Endothelial cell (in vitro differentiated cells): ENCODE data around the gene C20orf173. TPM values are rescaled to one million over a fixed set of nuclear protein-coding genes. Genes with fewer than 3 reads are reported as not detected.

ENCODE experiments used
- DNase-seq: peaks from one replicate; pipeline ENCODE4 v3.0.0; 2021; ENCODE audit warnings: low spot score
- H3K27ac Mint-ChIP-seq: one replicate; pipeline ENCODE4 v1.8.0; 2021; ENCODE audit warnings: mixed read lengths, inconsistent platforms; ENCODE audit not compliant: unreplicated experiment
- H3K27me3 Mint-ChIP-seq: one replicate; pipeline ENCODE4 v1.8.0; 2021; ENCODE audit warnings: mild to moderate bottlenecking, moderate library complexity, mixed read lengths, inconsistent platforms; ENCODE audit not compliant: unreplicated experiment
- H3K36me3 Mint-ChIP-seq: one replicate; pipeline ENCODE4 v1.8.0; 2021; ENCODE audit warnings: mild to moderate bottlenecking, low read depth, mixed read lengths, inconsistent platforms; ENCODE audit not compliant: unreplicated experiment
- H3K4me1 Mint-ChIP-seq: one replicate; pipeline ENCODE4 v1.8.0; 2021; ENCODE audit warnings: mild to moderate bottlenecking, mixed read lengths, inconsistent platforms; ENCODE audit not compliant: unreplicated experiment
- H3K4me3 Mint-ChIP-seq: one replicate; pipeline ENCODE4 v1.8.0; 2021; ENCODE audit warnings: mild to moderate bottlenecking, mixed read lengths, inconsistent platforms; ENCODE audit not compliant: unreplicated experiment
- H3K9me3 Mint-ChIP-seq: one replicate; pipeline ENCODE4 v1.8.0; 2021; ENCODE audit warnings: mixed read lengths, inconsistent platforms; ENCODE audit not compliant: unreplicated experiment
- total RNA-seq: library from RNA; stranded (reverse); fragmentation: NEBNext Ultra II Directional; extraction: Animal tissue kit (Norgen Biotek cat#: 25700); gene quantifications from one replicate; pipeline ENCODE4 v1.2.1, GENCODE V29; 2021; ENCODE audit not compliant: unreplicated experiment
- TF ChIP-seq, protein P1 (sequence below): fragments of 200-600 bp; sonication (generic); IDR thresholded peaks from one replicate; pipeline ENCODE4 v1.5.0; 2021; ENCODE audit warnings: antibody characterized with exemption; ENCODE audit not compliant: unreplicated experiment

C20orf173 gene
- total RNA-seq, 1 donor from 2014 or later: not detected

DNA sequence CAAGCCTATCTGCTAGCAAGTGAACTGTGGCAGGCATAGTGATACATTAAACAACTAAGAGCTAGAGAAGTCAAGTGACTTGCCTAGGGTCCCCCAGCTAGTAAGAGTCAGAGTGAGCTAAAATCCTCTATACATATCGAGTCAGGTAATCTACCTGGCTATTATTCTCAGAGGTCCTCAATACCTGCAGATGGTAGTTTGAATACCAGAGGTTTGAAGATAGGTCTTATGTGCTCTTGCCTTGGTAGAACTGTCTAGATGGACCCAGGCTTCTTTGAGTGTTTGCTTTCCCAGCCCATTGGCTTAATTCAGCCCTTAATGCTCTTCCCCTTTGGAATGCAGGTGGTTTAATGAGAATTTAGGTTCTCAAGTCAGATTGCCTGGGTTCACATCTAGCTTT lies 13.5 kb upstream of the C20orf173 start:
- no peak for DNase-seq
- peak overlapping the region; percentile 94 for H3K4me3 Mint-ChIP-seq
- peaks cover 6% of the 10 kb centered on the region for H3K36me3 Mint-ChIP-seq
- no peaks in the 10 kb centered on the region for H3K9me3 Mint-ChIP-seq
- peak overlapping the region; percentile 90 for H3K27ac Mint-ChIP-seq
- TF ChIP-seq, protein P1, sequence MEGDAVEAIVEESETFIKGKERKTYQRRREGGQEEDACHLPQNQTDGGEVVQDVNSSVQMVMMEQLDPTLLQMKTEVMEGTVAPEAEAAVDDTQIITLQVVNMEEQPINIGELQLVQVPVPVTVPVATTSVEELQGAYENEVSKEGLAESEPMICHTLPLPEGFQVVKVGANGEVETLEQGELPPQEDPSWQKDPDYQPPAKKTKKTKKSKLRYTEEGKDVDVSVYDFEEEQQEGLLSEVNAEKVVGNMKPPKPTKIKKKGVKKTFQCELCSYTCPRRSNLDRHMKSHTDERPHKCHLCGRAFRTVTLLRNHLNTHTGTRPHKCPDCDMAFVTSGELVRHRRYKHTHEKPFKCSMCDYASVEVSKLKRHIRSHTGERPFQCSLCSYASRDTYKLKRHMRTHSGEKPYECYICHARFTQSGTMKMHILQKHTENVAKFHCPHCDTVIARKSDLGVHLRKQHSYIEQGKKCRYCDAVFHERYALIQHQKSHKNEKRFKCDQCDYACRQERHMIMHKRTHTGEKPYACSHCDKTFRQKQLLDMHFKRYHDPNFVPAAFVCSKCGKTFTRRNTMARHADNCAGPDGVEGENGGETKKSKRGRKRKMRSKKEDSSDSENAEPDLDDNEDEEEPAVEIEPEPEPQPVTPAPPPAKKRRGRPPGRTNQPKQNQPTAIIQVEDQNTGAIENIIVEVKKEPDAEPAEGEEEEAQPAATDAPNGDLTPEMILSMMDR: no peak
- no peaks in the 10 kb centered on the region for H3K27me3 Mint-ChIP-seq
- peaks cover 17% of the 10 kb centered on the region for H3K4me1 Mint-ChIP-seq

DNA sequence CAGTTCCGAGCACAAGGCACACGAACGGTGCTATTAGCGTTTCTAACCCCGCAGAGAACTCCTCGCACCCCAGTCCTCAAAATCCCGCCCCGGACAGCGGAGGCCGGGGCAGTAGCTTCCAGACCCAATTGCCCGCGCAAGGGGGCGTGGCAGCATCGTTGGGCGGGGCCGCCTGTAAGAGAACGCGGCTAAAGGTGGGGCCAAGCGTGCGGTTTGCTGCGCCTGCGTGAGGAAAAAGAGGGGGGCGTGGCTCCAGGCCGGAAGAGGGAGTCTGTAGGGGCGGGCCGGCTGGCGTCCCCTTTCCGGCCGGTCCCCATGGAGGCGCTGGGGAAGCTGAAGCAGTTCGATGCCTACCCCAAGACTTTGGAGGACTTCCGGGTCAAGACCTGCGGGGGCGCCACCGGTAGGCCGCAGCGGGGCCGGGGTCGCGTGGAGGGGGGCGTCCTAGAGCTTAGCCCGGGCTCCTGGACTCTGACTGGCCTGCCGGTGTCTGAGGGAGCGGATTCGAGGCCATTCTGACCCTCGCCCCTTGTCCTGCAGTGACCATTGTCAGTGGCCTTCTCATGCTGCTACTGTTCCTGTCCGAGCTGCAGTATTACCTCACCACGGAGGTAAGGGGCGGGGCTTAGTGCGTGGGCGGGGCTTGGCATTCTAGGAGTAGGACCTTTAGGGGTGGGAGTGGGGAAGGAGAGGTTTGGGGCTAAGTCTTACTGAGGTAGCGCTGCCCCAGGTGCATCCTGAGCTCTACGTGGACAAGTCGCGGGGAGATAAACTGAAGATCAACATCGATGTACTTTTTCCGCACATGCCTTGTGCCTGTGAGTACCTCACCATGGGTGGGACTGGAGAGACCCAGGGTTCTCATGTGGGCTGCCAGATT lies 12.6 kb upstream of the C20orf173 start, which contains the start of gene ERGIC3:
ERGIC3 (plus strand) TSS at position 296 of the 880 bp plus-strand sequence; CDS start at position 316, 20 bp downstream.
- no peaks in the 10 kb centered on the region for H3K9me3 Mint-ChIP-seq
- H3K4me1 Mint-ChIP-seq: peaks cover 17% of the 10 kb centered on the region
- TF ChIP-seq, protein P1: no peak
- H3K4me3 Mint-ChIP-seq: peak within 1 kb of the TSS; percentile 94
- peak within 1 kb of the TSS; percentile 90 for H3K27ac Mint-ChIP-seq
- H3K36me3 Mint-ChIP-seq: peaks cover 6% of the 10 kb centered on the region
- H3K27me3 Mint-ChIP-seq: no peaks in the 10 kb centered on the region
- DNase-seq: peak; percentile 98

DNA sequence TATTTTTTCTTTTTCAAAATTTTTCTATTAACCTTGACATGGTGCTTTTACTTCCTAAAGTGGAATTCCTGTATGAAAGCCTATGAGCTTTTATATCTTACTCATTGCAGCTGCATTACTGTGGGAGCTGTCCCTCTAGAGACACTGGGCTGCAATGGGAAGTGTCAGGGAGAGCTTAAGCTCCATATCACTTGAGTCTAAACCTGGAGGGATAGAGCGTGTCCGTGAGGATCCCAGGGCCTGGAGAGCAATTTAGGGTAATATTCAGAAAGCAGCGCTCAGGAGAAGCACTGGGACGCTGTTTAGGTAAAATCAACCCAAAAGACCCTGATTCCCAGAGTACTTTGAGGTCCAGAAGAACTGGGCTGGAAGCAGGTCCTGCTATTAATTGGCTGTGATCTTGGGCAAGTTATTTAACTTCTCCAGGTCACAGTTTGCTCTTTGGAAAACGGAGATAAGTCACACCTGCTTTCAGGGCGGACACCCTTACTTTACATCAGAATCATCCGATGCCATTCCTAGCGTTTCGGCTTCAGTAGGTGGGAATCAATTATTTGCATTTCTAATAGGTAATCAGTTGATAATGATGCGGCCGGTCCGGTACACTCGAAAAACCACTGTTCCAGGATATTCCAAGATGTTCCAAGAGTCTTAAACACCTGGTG lies 11.8 kb upstream of the C20orf173 start:
- DNase-seq: no peak
- Mint-ChIP-seq H3K4me3 (peak overlapping the region; percentile 94), H3K4me1 (peaks cover 17% of the 10 kb centered on the region), H3K27me3 (no peaks in the 10 kb centered on the region), H3K9me3 (no peaks in the 10 kb centered on the region), H3K27ac (peak overlapping the region; percentile 90), H3K36me3 (peaks cover 6% of the 10 kb centered on the region)
- TF ChIP-seq, protein P1: no peak

DNA sequence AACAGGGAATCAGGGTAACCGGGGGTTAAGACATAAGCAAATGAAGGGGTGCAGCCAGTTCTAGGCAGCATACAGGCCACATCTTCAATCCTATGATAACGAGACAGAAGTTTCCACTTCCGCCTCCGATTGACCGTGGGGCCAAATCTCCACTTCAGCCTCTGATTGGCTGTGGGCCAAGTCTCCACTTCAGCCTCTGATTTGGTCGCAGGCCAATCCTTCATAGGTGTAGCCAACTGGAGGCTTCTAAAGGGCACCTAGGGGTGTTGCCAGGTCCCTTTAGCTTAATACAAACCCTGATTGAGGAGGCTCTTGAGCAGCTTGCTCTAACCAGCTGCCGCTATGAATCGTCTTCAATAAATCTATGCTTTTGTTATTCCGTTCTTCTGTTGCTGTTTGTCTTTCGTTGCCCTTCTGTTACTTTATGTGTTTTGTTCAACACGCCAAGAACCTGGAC lies 10.3 kb upstream of the C20orf173 start:
- peaks cover 6% of the 10 kb centered on the region for H3K36me3 Mint-ChIP-seq
- TF ChIP-seq, protein P1: no peak
- peak overlapping the region; percentile 92 for H3K27ac Mint-ChIP-seq
- DNase-seq: peak; percentile 57
- H3K9me3 Mint-ChIP-seq: no peaks in the 10 kb centered on the region
- H3K4me1 Mint-ChIP-seq: peaks cover 17% of the 10 kb centered on the region
- peak overlapping the region; percentile 88 for H3K4me3 Mint-ChIP-seq
- no peaks in the 10 kb centered on the region for H3K27me3 Mint-ChIP-seq
